HG02642 (cell line): Measurements from ENCODE around the gene RPLP2.

ENCODE experiments used
- ATAC-seq: cut with Tn5 transposase; IDR thresholded peaks from one replicate; pipeline ENCODE4 v1.9.1; 2021; ENCODE audit warnings: mild to moderate bottlenecking; ENCODE audit not compliant: unreplicated experiment, poor library complexity

The RPLP2 gene

DNA sequence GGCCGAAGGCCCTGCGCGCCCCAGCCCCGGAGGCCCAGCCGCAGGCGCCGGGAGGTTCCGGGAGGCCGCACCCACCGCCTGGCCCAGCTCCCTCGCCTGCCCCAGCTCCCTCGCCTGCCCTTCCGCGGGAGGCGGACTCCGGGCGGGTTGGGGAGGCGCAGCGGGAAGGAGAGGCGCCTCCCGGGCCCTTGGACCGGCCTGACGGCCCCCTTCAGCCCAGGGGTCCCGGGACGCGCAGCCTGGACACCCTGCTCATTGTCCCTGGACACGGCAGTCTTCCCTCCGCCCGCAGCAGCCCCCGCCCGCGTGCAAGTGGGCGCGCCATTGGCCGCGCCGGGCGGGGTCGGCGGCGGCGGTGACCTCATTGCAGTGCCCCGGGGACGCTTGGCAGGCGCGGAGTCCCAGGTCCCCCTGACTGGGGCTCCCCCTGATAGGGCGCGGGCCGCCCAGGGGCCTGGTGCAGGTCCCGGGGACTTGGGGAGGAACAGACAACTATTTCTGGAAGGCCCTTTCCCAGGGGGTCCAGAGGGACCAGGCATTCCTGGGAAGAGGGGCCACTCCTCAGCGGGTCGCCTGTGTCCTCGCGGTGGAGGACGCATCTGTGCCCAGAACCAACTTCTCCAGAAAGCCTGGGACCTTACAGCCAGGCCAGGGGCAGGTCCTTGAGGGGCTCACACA lies 23.5 kb downstream of the RPLP2 start:
- peak; percentile 24 for ATAC-seq

DNA sequence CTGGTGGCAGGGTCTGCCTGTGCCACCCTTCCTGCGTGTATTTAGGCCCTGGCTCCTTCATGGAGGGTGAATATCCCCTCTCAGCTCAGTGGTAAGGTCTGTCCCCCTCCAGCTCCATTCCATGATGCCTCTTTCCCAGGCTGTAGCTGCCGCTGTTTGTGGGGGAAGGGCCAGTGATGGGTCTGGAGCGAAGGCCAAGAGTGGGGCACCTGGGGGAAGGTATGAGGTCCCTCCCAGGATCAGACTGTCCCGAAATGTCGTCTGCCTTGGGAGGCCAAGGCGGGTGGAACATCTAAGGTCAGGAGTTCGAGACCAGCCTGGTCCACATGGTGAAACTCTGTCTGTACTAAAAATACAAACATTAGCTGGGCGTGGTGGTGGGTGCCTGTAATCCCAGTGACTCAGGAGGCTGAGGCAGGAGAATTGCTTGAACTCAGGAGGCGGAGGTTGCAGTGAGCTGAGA lies 24.1 kb downstream of the RPLP2 start:
- ATAC-seq: no peak

DNA sequence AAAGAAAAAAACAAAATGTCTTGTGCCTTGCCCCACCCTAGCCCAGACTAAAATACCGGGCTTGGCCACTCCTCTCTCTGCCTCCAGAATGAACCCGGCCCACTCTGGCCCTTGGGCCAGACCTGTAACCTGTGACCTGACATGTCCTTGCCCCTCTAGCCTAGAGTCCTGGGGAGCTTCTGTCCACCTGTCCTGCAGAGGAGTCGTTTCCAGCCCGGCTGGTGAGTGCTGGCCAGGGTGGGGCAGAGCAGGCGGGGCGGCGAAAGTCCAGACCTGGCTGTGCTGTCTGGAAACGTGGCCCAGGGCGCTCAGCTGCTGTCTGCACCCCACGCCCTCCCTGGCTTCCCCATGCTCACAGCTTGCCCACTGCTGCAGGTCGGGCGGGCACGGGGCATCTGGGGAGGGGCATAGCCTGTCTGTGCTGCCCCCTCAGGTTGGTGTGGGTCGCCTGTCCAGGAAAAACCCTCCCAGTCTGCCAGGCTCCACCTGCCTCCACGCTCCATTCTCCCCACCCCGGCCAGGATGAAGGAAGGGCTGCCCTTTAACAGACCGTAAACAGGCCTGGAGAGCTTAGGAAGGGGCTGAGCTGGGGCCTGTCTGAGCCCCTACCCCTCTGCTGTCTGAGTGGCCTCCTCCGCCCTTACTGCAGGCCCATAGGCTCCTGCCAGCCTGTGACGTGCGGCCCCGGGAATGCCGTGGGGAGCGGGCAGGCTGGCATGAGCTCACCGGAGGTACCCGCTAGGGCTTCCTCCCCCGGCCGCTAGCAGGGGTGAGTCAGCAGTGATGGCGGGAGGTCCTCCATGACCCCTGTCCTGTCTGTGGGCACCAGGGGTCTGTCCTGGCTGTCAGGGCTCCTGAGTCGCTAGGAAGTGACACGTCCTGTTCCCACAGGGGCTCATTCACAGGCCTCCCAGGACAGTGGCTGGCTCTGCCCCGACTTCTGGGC lies 24.9 kb downstream of the RPLP2 start:
- ATAC-seq: no peak

DNA sequence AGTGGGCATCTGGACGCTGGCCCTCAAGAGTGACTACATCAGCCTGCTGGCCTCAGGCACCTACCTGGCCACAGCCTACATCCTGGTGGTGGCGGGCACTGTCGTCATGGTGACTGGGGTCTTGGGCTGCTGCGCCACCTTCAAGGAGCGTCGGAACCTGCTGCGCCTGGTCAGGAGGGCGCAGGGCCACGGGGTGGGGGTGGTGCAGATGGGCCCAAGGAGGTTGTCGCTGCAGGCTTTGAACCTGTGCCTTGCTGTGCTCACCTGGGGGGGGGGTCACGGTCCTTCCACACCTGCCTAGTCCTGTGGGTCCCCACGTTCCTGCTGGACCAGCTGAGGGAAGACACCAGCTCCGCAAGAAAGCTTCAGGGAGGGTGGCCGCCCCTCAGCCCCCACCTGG lies 26.5 kb downstream of the RPLP2 start:
- ATAC-seq: no peak

GRCh38 chr11:836700-837099 lies 26.9 kb downstream of the RPLP2 start:
- no peak for ATAC-seq

- no peak for ATAC-seq
These were observed 27.6 kb downstream of the RPLP2 start for GRCh38 chr11:837189-837989.

DNA sequence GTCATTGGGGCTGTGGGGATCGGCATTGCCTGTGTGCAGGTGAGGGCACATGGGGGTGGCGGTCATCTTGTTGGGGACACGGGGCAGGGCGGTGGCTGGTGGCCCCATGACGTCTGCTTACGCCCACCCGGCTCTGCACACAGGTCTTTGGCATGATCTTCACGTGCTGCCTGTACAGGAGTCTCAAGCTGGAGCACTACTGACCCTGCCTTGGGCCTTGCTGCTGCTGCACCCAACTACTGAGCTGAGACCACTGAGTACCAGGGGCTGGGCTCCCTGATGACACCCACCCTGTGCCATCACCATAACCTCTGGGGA lies 28.2 kb downstream of the RPLP2 start:
- ATAC-seq: no peak

DNA sequence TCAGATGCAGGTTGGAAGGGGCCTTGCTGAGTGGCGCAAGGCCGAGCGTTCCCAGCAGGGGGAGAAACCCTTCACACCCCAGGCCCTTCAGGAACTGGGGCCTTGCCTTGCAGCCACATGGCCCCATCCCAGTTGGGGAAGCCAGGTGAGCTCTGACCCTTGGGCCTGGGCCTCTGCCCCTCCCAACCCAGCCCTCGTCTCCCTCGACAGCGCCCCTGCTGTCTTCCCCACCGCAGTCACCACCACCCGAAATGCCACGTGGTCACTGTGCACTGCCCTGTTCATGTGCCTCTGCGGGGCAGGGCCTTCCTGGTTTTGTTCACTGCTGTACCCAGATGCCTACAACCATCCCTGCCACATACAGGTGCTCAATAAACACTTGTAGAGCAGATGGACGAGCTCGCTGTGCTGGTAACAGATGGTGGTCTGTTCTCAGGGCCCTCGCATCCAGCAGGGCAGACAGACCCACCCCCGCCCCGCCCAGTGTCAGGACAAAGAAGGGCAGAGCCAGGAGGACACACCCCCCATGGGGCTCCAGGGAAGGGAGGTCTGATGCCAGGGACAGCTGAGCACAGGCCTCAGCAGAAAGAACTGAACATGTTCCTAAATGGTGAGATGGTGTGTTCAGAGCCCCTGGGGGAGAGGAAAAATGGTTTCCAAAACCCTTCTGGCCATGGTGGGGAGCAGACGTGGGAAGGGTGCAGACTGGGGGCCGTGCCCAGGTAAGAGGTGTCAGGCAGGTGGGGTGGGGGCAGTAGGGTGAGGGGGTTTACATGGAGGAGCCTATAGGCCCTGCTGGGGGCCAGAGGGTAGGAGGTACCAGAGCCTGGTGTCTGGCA lies 28.9 kb downstream of the RPLP2 start:
- no peak for ATAC-seq

DNA sequence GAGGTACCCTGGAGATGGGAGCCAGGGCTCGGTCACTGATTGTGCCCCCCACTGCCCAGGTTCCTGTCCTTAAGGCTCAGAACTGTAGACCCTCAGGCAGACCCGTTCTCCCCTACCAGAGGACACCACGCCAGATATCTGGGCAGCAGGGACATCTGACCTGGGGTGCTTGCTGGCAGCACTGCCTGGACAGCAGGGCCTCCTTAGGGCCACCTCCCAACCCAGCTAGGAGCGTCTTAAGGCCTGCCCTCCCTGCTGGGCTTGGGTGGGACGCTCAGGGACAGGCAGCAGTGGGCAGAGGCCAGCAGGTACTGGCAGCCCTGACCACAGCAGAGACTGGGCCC lies 29.5 kb downstream of the RPLP2 start:
- ATAC-seq: no peak

- no peak for ATAC-seq
These were observed 30.3 kb downstream of the RPLP2 start for GRCh38 chr11:839875-840617.

DNA sequence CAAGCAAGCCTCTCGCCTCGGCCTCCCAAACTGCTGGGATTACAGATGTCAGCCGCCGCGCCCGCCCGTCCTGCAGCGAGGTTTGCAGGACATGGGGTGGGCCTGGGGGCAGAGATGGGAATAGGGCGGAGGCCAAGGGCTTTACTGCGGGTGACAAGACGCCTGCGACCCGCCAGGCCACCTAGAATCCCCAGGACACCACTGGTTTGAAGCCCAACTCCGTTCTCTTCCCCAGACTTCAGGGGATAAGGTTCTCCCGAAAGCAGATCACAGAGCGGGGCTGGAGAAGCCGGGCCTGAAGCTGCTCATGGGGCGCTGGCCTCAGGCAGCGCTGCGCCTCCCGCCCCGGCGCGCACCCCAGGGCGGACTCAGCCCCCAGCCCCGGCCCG lies 32.2 kb downstream of the RPLP2 start:
- ATAC-seq: peak; percentile 28

DNA sequence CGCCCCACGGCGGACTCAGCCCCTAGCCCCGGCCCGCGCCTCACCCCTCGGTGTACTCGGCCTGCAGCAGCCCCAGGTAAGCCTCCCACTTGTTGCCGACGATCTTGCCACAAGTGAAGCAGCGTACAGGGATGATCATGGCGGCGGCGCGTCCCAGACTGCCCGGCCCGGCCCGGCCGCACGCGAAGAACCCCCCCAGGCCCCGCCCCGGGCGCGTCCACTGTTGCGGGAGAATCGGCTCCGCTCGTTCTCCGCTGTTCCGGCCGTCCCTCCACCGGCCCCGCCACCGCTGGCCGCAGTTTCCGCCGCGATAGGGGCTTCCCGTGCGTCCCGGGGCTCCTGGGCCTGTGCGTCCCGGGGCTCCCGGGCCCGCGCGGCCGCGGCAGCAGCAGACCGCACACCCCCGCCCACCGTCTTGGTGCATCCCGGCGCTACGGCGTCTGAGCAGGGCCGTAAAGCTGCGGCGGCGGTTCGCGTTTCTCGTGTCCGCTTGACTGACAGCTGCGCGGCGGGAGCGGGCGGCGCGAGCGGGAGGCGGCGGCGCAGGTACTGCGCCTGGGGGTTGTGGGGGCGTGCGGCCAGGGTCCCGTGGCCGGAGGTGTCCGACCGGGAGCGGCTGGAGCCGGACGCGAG lies 32.7 kb downstream of the RPLP2 start, which contains the start of the genes POLR2L and TSPAN4:
Gene POLR2L (minus strand): TSS at position 160 of the 633 bp plus-strand sequence. CDS start 21 bp downstream, at position 139.
Gene TSPAN4 (plus strand): TSS at position 483 of the 633 bp plus-strand sequence. CDS start 7,453 bp downstream, outside the sequence.
- peak; percentile 70 for ATAC-seq

DNA sequence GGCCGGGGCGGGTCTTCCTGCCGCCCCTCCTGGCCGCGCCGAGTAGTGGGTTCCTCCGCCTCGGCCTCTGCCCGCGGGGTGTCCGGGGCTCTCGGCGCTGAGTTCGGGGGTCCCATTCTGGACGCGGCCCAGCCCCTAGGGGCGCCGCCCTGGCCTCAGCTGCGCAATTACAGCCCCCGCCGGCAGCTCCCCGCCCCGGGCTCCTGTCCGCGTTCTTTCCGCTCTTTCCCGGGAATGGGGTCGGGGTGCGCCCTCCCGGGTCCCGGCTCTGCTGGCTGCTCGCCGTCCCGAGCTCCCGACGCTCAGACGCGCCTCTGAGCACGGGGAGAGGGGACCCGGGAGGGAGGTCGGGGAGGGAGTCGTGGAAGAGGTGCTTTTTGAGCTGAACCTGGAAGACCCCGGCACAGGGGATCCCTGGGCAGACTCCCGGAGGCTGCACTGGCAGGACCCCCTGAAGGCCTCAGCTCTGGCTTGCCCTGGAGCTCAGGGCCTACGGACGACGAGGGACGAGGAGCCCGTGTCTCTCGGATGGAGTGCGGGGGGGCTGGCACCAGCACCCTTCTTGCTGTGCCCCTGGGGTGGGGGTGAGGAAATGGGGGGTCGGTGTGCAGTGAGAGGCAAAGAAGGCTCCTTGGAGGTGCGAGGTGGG lies 33.4 kb downstream of the RPLP2 start:
- peak; percentile 12 for ATAC-seq

GRCh38 chr11:843818-844692 lies 34.3 kb downstream of the RPLP2 start:
- ATAC-seq: no peak

DNA sequence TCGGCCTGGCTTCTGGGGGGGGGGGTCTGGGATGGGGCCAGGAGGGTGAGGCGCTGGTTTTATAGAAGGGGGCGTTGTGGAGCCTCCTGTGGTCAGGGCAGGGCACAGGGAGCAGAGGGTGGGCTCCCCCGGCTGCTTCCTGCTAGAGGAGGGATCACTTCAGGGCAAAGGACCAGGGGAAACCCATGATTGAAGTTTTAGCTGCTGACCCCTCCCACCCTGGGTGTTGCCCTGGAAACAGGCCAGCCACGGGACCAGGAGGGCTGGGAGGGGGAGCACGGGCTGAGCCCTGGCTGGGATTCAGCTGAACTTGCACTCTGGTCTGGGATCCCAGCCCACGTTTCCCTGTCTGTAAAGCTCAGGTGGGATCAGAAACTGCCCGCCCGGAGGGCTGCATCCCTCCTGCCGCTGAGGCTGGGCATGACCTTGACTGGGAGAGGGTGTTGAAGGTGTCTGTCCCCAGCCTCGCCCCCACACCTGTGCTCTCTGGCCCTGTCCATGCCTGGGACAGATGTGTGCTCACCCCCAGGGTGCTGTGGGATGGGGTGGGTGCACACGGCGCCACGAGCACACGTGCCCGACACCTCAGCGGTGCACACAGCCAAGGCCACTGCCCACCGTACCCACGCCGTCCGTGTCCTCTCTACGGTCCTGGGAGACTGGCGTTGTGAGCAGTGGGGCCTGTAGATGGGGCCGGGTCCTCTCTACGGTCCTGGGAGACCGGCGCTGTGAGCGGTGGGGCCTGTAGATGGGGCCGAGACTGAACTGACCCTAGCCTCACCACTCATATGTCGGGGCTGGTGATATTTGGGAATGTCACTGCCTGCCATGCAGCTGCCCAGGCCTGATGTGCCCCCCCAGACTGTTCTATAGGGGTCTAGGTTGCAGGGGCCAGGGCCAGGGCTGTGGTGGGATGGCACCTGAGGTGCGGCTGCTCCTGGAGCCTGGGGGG lies 35.2 kb downstream of the RPLP2 start:
- ATAC-seq: no peak

GRCh38 chr11:845872-846495 lies 36.2 kb downstream of the RPLP2 start:
- no peak for ATAC-seq
